HG03064 (cell line): ENCODE results near the gene ARNT2.

ENCODE experiments used
- ATAC-seq: cut with Tn5 transposase; IDR thresholded peaks from one replicate; pipeline ENCODE4 v1.9.1; 2021; ENCODE audit warnings: low read depth; ENCODE audit not compliant: unreplicated experiment

Gene ARNT2

GRCh38 chr15:80587816-80588456, 183.8 kb downstream of the ARNT2 start:
- no peak for ATAC-seq

GRCh38 chr15:80588801-80589200, 184.6 kb downstream of the ARNT2 start:
- ATAC-seq = no peak

GRCh38 chr15:80590761-80591355, 186.7 kb downstream of the ARNT2 start:
- no peak for ATAC-seq

- no peak for ATAC-seq
Measured at GRCh38 chr15:80591471-80591870, 187.3 kb downstream of the ARNT2 start.

GRCh38 chr15:80591938-80592825, 188.0 kb downstream of the ARNT2 start:
- no peak for ATAC-seq

GRCh38 chr15:80593486-80594030, 189.4 kb downstream of the ARNT2 start:
- no peak for ATAC-seq

GRCh38 chr15:80594091-80594889, 190.1 kb downstream of the ARNT2 start:
- ATAC-seq = no peak

DNA sequence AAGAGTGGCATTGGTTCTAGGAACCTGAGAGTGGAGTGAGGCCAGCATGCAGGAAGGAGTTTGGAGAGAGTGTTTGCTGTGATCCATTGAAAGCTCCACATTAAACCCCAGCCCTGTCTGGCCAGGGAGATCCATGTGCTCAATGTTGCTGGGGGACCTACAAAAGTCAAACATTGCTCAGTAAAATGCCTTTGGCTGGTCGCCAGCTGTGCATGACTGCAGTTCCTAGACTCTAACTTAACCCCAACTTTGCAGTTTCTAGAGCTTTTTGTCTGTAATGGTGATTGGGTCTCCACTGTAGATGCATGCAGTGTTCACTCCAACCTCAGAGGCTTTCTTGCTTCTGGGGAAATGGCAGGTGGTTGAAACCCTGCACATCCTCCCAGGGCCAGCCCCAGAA, 191.2 kb downstream of the ARNT2 start:
- ATAC-seq = no peak

- no peak for ATAC-seq
Measured at GRCh38 chr15:80596521-80596976, 192.4 kb downstream of the ARNT2 start.

- no peak for ATAC-seq
Measured at GRCh38 chr15:80597076-80597475, 192.9 kb downstream of the ARNT2 start.

GRCh38 chr15:80599359-80599758, 195.2 kb downstream of the ARNT2 start:
- no peak for ATAC-seq

GRCh38 chr15:80600626-80601025, 196.4 kb downstream of the ARNT2 start:
- ATAC-seq = no peak

DNA sequence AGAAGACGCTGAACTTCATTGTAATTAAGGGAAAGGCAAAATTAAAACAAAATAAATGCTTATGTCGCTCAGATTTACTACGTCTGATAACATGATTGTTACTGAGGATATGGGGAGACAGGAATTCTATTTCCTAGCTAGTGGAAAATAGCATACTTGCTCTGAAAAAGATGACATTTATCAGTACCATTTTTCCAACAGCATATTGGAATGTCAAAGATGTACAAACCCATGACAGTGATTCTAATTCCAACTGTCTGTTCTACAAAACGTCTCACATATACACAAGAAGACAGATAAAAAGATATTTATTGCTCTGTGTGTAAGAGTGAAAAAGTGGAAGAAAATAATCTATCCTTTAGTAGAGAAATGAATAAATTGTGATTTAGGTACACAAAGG, 197.1 kb downstream of the ARNT2 start:
- ATAC-seq = no peak

DNA sequence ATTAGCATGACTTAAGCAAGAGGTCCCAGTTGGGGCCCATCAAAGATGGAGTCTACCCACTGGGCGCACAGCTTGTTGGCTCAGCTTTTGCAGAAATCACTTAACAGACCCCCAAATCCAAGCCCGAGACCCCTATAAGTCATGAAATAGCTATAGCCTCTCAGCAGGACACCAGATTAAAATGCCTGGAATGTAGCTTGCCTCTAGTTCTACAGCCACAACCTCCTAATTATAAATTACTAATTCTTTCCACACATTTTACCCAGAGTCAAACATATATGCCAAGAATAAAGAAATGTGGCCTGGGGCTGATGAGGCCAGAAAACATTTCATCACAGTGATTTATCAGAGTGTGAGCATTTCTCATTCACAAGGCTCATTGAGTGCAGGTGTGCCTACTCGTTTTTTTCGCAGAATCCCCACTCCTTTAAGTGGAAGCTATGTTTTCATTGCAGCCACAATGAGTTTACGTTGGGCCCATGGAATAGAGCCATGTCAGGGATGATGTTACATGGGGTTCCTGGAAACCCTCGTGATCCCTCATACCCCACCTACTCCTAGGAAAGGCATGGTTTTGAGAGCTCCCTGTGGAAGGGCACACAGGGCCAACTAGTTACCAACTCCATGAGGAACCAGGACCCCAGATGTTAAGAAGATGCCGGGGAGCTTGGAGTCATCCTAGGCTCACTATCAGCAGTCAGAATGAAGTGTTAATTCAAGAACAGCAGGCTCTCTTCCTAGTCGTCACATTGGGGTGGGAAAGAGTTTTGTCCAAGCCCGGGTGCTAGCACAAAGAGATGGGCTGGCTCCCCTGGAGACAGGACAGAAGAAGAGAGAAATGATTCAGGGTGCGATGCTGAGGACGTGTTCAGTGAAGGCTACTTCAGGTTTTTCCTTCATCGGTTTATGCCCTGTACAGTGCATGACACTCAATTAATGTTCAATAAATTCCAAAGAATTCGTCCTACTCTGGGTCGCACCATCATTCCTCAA, 200.7 kb downstream of the ARNT2 start:
- no peak for ATAC-seq

- no peak for ATAC-seq
Measured at GRCh38 chr15:80605591-80606150, 201.5 kb downstream of the ARNT2 start.

GRCh38 chr15:80606511-80607071, 202.4 kb downstream of the ARNT2 start:
- no peak for ATAC-seq

DNA sequence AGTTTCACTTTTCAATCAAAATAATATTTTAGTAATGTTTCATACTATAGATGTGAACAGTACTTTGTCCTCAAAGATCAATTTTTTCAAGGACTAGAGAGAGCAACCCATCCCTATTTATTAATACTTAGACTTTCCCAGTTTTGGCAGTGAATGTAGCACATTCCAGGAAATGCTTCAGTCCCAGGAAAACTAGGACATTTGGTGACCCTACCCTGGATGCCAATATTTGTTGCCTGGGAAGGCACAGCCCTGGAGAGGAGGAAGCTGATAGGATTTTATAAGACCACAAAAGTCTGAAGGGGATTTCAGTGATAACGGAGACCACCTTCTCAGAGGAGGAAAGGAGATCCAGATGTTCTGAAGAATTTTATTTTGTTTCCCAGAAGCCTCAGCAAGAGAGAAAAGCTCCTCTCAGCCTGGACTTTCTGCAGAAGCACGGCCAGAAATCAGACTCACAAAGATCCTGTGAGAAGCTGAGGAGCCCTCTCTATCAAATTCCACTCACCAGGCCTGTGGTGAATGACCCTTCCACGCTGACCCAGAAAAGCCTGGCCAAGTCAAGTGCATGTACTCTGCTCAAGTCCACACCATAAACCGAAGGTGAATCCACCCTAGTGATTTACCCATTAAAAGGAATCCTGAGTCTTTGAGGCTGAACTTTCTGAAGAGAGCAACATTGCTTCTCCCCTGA, 203.3 kb downstream of the ARNT2 start:
- no peak for ATAC-seq

DNA sequence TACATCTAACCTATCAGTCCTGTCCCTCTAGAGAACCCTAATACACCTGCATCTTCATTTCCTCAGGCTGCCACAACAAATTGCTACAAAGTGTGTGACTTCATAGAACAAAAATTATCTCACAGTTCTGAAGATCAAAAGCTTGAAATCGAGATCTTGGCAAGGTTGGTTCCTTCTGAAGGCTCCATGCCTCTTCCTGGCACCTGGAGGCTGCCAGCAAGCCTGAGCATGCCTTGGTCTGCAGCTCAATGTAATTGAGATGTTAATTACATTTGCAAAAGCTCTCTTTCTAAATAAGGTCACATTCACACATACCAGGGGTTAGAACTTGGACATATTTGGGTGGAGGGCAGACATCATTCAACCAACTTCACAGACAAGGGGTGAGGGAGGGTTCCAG, 204.5 kb downstream of the ARNT2 start:
- ATAC-seq = no peak
